Measurements from ENCODE around the gene KIAA1755.
A peak's percentile ranks its signal among the peaks of the same experiment; 100 is the strongest.
"Not testable (repeated sequence)": the region's sequence is repeated elsewhere in the genome, so short reads cannot be mapped to it uniquely, and the experiment has no call there.

KIAA1755 gene

DNA sequence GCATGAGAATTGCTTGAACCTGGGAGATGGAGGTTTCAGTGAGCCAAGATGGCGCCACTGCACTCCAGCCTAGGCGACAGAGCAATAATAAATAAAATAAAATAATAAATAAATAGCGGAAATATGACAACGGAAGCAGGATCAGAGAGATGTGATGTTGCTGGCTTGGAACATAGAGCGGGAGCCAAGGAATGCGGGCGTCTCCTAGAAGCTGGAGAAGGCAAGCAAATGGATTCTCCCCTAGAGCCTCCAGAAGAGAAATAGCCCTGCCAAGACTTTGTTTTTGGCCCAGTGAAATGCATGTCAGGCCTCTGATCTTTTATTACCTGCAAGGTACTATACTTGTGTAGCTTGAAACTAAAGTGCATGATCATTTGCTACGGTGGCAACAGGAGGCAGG, 12.4 kb downstream of the KIAA1755 start:
- DNase-seq: no peak
- Histone ChIP-seq H3K4me2 (ENCODE audit: low read length, poor library complexity, severe bottlenecking) (no peak overlapping the region), H3K18ac (ENCODE audit: low read depth in 1 of 2, low read length in 2 of 2) (no peak overlapping the region), H2BK15ac (ENCODE audit: low read depth, poor library complexity, severe bottlenecking) (no peak overlapping the region), H3K14ac (ENCODE audit: low read length in 2 of 2) (no peak overlapping the region), H2AFZ (ENCODE audit: low read depth, low read length) (no peak overlapping the region), H2BK120ac (ENCODE audit: low read depth, low read length) (no peak overlapping the region), H3K4ac (ENCODE audit: low read depth in 1 of 2, low read length in 2 of 2) (no peak overlapping the region), H3K27me3 (ENCODE audit: control insufficient read depth in 1 of 2, insufficient read depth in 1 of 2, low read length in 2 of 2) (no peaks in the 10 kb centered on the region), H4K91ac (ENCODE audit: low read length) (no peak overlapping the region), H3K4me1 (ENCODE audit: control insufficient read depth, insufficient read depth, low read depth, low read length) (peaks cover 14% of the 10 kb centered on the region), H2AK5ac (ENCODE audit: low read length, severe bottlenecking) (no peak overlapping the region), H2BK5ac (ENCODE audit: low read depth, low read length, poor library complexity, severe bottlenecking) (no peak overlapping the region), H3K9ac (ENCODE audit: low read length) (no peak overlapping the region), H3K27ac (ENCODE audit: low read length, poor library complexity, severe bottlenecking) (no peak overlapping the region), H2BK12ac (ENCODE audit: low read length in 2 of 2) (no peak overlapping the region), H4K8ac (ENCODE audit: low read length) (no peak overlapping the region), H3K79me1 (replicated peaks; ENCODE audit: low read length, poor library complexity, severe bottlenecking) (no peaks in the 10 kb centered on the region), H3K4me3 (ENCODE audit: insufficient read depth in 1 of 2, low read depth in 1 of 2, low read length in 2 of 2) (no peak overlapping the region), H3K23ac (ENCODE audit: low read length in 2 of 2) (no peak overlapping the region), H3K9me3 (ENCODE audit: control insufficient read depth, low read length) (peaks cover 10% of the 10 kb centered on the region), H3K36me3 (ENCODE audit: control insufficient read depth in 1 of 2, insufficient read depth in 2 of 2, low read depth in 1 of 2, low read length in 2 of 2) (peaks cover 0 to 10% of the 10 kb centered on the region in 2 experiments)
- 95% methylated on average over 6 of the region's 8 CpGs for WGBS

DNA sequence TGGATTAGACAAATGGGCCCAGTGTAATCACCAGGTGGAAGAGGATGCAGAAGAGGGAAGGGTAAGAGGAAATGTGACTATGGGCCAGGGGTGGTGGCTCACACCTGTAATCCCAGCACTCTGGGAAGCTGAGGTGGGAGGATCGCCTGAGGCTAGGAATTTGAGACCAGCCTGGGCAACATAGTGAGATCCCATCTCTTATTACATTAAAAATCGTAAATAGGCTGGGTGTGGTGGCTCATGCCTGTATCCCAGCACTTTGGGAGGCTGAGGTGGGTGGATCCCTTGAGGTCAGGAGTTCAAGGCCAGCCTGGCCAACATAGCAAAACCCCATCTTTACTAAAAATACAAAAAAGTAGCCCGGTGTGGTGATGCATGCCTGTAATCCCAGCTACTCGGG, 12.8 kb downstream of the KIAA1755 start:
- H2AFZ ChIP-seq (ENCODE audit: low read depth, low read length); H2BK15ac ChIP-seq (ENCODE audit: low read depth, poor library complexity, severe bottlenecking); H3K79me1 ChIP-seq (replicated peaks; ENCODE audit: low read length, poor library complexity, severe bottlenecking); H2BK5ac ChIP-seq (ENCODE audit: low read depth, low read length, poor library complexity, severe bottlenecking); H3K18ac ChIP-seq (ENCODE audit: low read depth in 1 of 2, low read length in 2 of 2); H2AK5ac ChIP-seq (ENCODE audit: low read length, severe bottlenecking); H3K4me3 ChIP-seq (ENCODE audit: insufficient read depth in 1 of 2, low read depth in 1 of 2, low read length in 2 of 2); H3K23ac ChIP-seq (ENCODE audit: low read length in 2 of 2); H3K27ac ChIP-seq (ENCODE audit: low read length, poor library complexity, severe bottlenecking); H2BK120ac ChIP-seq (ENCODE audit: low read depth, low read length); H3K14ac ChIP-seq (ENCODE audit: low read length in 2 of 2); H3K4ac ChIP-seq (ENCODE audit: low read depth in 1 of 2, low read length in 2 of 2); H4K91ac ChIP-seq (ENCODE audit: low read length); H2BK12ac ChIP-seq (ENCODE audit: low read length in 2 of 2); DNase-seq; H3K9ac ChIP-seq (ENCODE audit: low read length); H3K4me1 ChIP-seq (ENCODE audit: control insufficient read depth, insufficient read depth, low read depth, low read length); H3K4me2 ChIP-seq (ENCODE audit: low read length, poor library complexity, severe bottlenecking); H4K8ac ChIP-seq (ENCODE audit: low read length); H3K27me3 ChIP-seq (ENCODE audit: control insufficient read depth in 1 of 2, insufficient read depth in 1 of 2, low read length in 2 of 2): not testable (repeated sequence)
- Histone ChIP-seq H3K36me3 (ENCODE audit: control insufficient read depth in 1 of 2, insufficient read depth in 2 of 2, low read depth in 1 of 2, low read length in 2 of 2) (peaks cover 0 to 13% of the 10 kb centered on the region in 2 experiments), H3K9me3 (ENCODE audit: control insufficient read depth, low read length) (peaks cover 14% of the 10 kb centered on the region)
- 92% methylated on average over 3 of the region's 4 CpGs for WGBS

DNA sequence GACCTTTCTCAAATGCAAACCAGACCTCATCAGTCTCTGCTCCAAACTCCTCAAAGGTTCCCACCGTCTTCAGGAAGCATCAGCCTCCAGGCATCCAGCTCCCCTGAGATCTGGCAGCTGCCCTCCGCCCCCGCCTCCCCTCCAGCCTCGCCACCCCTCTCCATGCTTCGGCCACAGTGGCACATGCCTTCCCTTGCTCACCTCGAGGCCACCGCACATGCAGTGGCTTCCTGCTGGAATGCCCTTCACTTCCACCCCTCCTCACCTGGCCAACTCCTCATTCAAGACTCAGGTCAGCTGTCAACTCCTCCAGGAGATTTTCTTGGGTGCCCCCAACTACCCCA, 13.4 kb downstream of the KIAA1755 start:
- Histone ChIP-seq H2AK5ac (ENCODE audit: low read length, severe bottlenecking) (no peak overlapping the region), H3K36me3 (ENCODE audit: control insufficient read depth in 1 of 2, insufficient read depth in 2 of 2, low read depth in 1 of 2, low read length in 2 of 2) (peaks cover 0 to 16% of the 10 kb centered on the region in 2 experiments), H3K4ac (ENCODE audit: low read depth in 1 of 2, low read length in 2 of 2) (no peak overlapping the region), H3K4me2 (ENCODE audit: low read length, poor library complexity, severe bottlenecking) (no peak overlapping the region), H2BK15ac (ENCODE audit: low read depth, poor library complexity, severe bottlenecking) (no peak overlapping the region), H3K9ac (ENCODE audit: low read length) (no peak overlapping the region), H2BK12ac (ENCODE audit: low read length in 2 of 2) (no peak overlapping the region), H3K27ac (ENCODE audit: low read length, poor library complexity, severe bottlenecking) (no peak overlapping the region), H4K8ac (ENCODE audit: low read length) (no peak overlapping the region), H3K14ac (ENCODE audit: low read length in 2 of 2) (no peak overlapping the region), H3K9me3 (ENCODE audit: control insufficient read depth, low read length) (peaks cover 19% of the 10 kb centered on the region), H3K4me3 (ENCODE audit: insufficient read depth in 1 of 2, low read depth in 1 of 2, low read length in 2 of 2) (no peak overlapping the region), H2BK120ac (ENCODE audit: low read depth, low read length) (no peak overlapping the region), H3K79me1 (replicated peaks; ENCODE audit: low read length, poor library complexity, severe bottlenecking) (no peaks in the 10 kb centered on the region), H3K18ac (ENCODE audit: low read depth in 1 of 2, low read length in 2 of 2) (no peak overlapping the region), H3K23ac (ENCODE audit: low read length in 2 of 2) (no peak overlapping the region), H3K4me1 (ENCODE audit: control insufficient read depth, insufficient read depth, low read depth, low read length) (peaks cover 4% of the 10 kb centered on the region), H2BK5ac (ENCODE audit: low read depth, low read length, poor library complexity, severe bottlenecking) (no peak overlapping the region), H2AFZ (ENCODE audit: low read depth, low read length) (no peak overlapping the region), H4K91ac (ENCODE audit: low read length) (no peak overlapping the region), H3K27me3 (ENCODE audit: control insufficient read depth in 1 of 2, insufficient read depth in 1 of 2, low read length in 2 of 2) (no peaks in the 10 kb centered on the region)
- WGBS: 90% methylated on average over 7 of the region's 7 CpGs
- DNase-seq: no peak

DNA sequence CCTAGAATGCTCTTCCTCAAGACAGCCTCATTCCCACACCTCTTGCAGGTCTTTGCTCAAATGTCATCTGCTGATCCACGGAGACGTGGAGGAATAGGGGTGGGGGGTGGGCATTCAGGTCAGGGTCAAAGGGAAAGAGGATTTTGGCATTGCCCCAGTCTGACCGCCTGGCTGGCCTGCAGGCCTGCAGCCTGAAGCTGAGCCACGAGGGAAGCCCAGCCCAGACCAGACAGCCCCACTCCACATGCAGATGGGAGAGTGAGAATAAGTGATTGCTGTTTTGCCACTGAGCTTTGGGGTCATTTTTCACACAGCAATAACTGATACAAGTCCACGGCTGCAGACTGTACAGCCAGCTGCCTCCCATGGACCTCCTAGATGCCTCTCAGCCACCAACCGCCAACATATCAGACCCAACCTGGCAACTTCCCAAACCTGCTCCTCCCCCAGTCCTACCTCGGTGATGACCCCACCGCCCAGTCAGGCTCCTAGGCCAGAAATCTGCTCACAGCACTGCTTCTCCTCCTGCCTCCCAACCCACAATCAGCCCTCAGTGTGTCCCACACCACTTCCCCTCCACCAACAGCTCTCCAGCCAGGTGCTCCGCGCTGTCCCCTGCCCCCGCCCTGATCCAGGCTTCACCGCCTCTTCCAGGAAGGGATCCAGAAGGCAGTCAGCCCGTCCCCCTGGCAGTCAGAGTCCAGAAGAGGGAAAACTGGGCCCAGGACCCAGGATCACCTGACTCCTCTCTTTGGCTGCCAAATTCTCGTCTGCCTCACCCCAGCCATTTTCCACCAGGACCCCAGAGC, 14.0 kb downstream of the KIAA1755 start:
- H3K4ac ChIP-seq (ENCODE audit: low read depth in 1 of 2, low read length in 2 of 2): no peak overlapping the region
- WGBS: 85% methylated on average over 12 of the region's 14 CpGs

More for the DNA sequence above, 14.0 kb downstream of the KIAA1755 start:
- Histone ChIP-seq H2BK120ac (ENCODE audit: low read depth, low read length) (no peak overlapping the region), H3K27me3 (ENCODE audit: control insufficient read depth in 1 of 2, insufficient read depth in 1 of 2, low read length in 2 of 2) (no peaks in the 10 kb centered on the region), H2BK15ac (ENCODE audit: low read depth, poor library complexity, severe bottlenecking) (no peak overlapping the region), H2AFZ (ENCODE audit: low read depth, low read length) (no peak overlapping the region), H3K23ac (ENCODE audit: low read length in 2 of 2) (no peak overlapping the region), H3K9ac (ENCODE audit: low read length) (peak overlapping the region; percentile 4), H3K4me1 (ENCODE audit: control insufficient read depth, insufficient read depth, low read depth, low read length) (peaks cover 3% of the 10 kb centered on the region), H3K4me2 (ENCODE audit: low read length, poor library complexity, severe bottlenecking) (no peak overlapping the region), H3K4me3 (ENCODE audit: insufficient read depth in 1 of 2, low read depth in 1 of 2, low read length in 2 of 2) (no peak overlapping the region), H3K9me3 (ENCODE audit: control insufficient read depth, low read length) (peaks cover 25% of the 10 kb centered on the region), H2AK5ac (ENCODE audit: low read length, severe bottlenecking) (no peak overlapping the region), H2BK12ac (ENCODE audit: low read length in 2 of 2) (no peak overlapping the region), H3K18ac (ENCODE audit: low read depth in 1 of 2, low read length in 2 of 2) (no peak overlapping the region), H4K91ac (ENCODE audit: low read length) (no peak overlapping the region), H2BK5ac (ENCODE audit: low read depth, low read length, poor library complexity, severe bottlenecking) (no peak overlapping the region), H3K14ac (ENCODE audit: low read length in 2 of 2) (peak overlapping the region in 1 of 2 experiments; percentile 18), H4K8ac (ENCODE audit: low read length) (no peak overlapping the region), H3K36me3 (ENCODE audit: control insufficient read depth in 1 of 2, insufficient read depth in 2 of 2, low read depth in 1 of 2, low read length in 2 of 2) (peaks cover 0 to 22% of the 10 kb centered on the region in 2 experiments), H3K79me1 (replicated peaks; ENCODE audit: low read length, poor library complexity, severe bottlenecking) (no peaks in the 10 kb centered on the region), H3K27ac (ENCODE audit: low read length, poor library complexity, severe bottlenecking) (no peak overlapping the region)
- no peak for DNase-seq
